Gastrocnemius medialis (tissue), 4 donors: ENCODE data around the gene FOXP3. TPM values are rescaled to one million over a fixed set of nuclear protein-coding genes. Genes with fewer than 3 reads are reported as not detected.

Source experiments
- ATAC-seq, 2 donors: fragments of 150-250 bp; one replicate each; pipeline ENCODE4 v1.9.1; 2016
- DNase-seq, 2 donors: peaks; one replicate each; pipeline ENCODE4 v3.0.0-alpha.2; 2019
- H3K27ac ChIP-seq, 4 donors: fragments of 200-600 bp; sonication (generic); 1 replicate in 1 of 4; 2 replicates in 3 of 4; pipeline ENCODE4 v1.5.1; 2016 to 2018; ENCODE audit warnings: mild to moderate bottlenecking in 2 of 4, moderate library complexity in 1 of 4
- H3K27me3 ChIP-seq, 3 donors: fragments of 200-600 bp; sonication (generic) in 2 of 3; 1 replicate in 1 of 3; 2 replicates in 2 of 3; pipeline versions ENCODE4 v1.5.1 to v1.6.0; 2016 to 2019; ENCODE audit warnings: mild to moderate bottlenecking in 1 of 3, moderate library complexity in 1 of 3
- H3K36me3 ChIP-seq, 2 donors: fragments of 200-600 bp; sonication (generic) in 1 of 2; one replicate each; pipeline ENCODE4 v1.5.1; 2017 to 2018
- H3K4me1 ChIP-seq, 2 donors: fragments of 200-600 bp; sonication (generic) in 1 of 2; one replicate each; pipeline ENCODE4 v1.5.1; 2016 to 2017; ENCODE audit warnings: mild to moderate bottlenecking in 2 of 2
- H3K4me3 ChIP-seq, 4 donors: fragments of 200-600 bp; sonication (generic) in 3 of 4; 1 replicate in 1 of 4; 2 replicates in 3 of 4; pipeline ENCODE4 v1.5.1; 2016 to 2019; ENCODE audit warnings: mild to moderate bottlenecking in 2 of 4
- H3K9me3 ChIP-seq, 3 donors: fragments of 200-600 bp; sonication (generic) in 2 of 3; 1 replicate in 1 of 3; 2 replicates in 2 of 3; pipeline ENCODE4 v1.5.1; 2016 to 2019
- CTCF ChIP-seq, 5 experiments: fragments of 450-650 bp in 3 of 5; fragments of 200-600 bp in 2 of 5; sonication (generic) in 2 of 5; IDR thresholded peaks in 4 of 5; conservative IDR thresholded peaks in 1 of 5; 1 replicate in 4 of 5; 2 replicates in 1 of 5; pipeline ENCODE4 v1.5.1; 2016 to 2019; ENCODE audit warnings: antibody characterized with exemption in 5 of 5, mild to moderate bottlenecking in 3 of 5, moderate library complexity in 3 of 5
- POLR2A ChIP-seq, 2 donors: fragments of 450-650 bp; IDR thresholded peaks; one replicate each; pipeline ENCODE4 v1.6.1; 2017; ENCODE audit warnings: antibody characterized with exemption in 2 of 2, mild to moderate bottlenecking in 2 of 2, moderate library complexity in 2 of 2
- in situ Hi-C, 4 donors: fragments of 200-750 bp; cut with MboI; loops; one replicate each; pipeline versions ENCODE4 v1.15.0 to v1.8.0; 2017; ENCODE audit warnings: low sequenced_read_pairs in 4 of 4
- intact Hi-C: fragments of 100-400 bp; cut with DNase I; formaldehyde crosslinking; loops from one replicate; pipeline ENCODE4 v1.15.1; 2023; ENCODE audit warnings: low total_unique reads
- total RNA-seq, 4 donors: library from RNA; depleted of rRNA; stranded (reverse); fragments of >200 nt; gene quantifications; one replicate each; pipeline versions ENCODE4 v1.1.0 to v1.2.3, GENCODE V29; 2016

FOXP3 gene
- total RNA-seq, 4 donors from 2014 or later = not detected

DNA sequence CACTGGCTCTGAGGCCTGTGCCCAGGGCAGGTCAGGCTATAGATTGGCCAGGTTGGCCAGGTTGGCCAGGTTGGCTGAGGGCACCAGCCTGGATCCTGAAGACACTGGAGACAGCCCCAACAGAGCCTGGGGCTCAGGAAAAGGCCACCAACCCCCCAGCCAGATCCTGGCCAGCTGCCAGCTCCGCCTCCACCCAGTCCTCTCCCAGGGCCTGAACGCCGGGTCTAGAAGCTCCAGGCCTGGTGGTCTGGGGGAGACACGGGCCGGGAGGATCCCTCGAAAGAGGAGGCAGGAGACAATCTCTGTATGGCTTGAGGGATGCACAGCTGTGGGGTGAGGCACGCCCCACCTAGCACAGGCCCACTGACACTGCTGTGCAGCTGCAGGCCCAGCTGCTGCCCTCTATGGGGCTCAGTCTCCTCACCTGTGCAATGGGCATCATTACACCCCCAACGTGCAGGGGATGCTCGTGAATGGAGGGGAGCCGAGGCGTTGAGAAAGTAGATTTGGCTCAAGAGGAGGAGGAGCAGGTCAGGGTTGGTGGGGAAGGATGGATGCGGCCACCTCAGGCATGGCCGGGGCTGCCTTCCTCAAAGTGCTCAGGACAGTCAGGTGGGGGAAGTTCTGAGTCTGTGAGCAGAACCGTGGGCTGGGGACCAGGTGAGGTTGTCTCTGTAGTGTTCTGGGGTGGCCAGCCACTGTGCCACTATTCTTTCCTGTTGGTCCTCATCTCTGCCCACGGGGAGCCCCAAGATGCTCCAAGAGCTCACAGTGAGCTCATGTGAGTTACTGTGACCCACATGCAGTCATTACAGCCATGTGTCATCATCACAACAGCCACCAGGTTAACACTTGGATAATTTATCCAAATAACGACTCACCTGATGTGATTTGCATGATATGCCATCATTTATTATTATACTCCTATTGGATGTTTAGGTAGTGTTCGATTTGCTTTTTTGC is 28.2 kb upstream of the FOXP3 start:
- Histone ChIP-seq H3K9me3 (no peaks in the 10 kb centered on the region), H3K36me3 (no peaks in the 10 kb centered on the region), H3K4me3 (no peak overlapping the region), H3K27me3 (no peaks in the 10 kb centered on the region), H3K4me1 (no peaks in the 10 kb centered on the region), H3K27ac (no peak overlapping the region)
- ATAC-seq (no peak), DNase-seq (no peak)
- TF ChIP-seq CTCF (IDR thresholded peaks at IDR 0.05 in 4 of 5, conservative IDR thresholded peaks at IDR 0.05 in 1 of 5) (no peak), POLR2A (IDR thresholded peaks at IDR 0.05) (no peak)
- intact Hi-C loops = loop anchor here (5.0 kb wide), 3 partner anchors 460 to 585 kb away; partner anchors contain the start of gene USP27X
- in situ Hi-C loops = no loop called here

- peak in 1 of 2 donors; percentile 28 for DNase-seq
- intact Hi-C loops = loop anchor here (5.0 kb wide), 3 partner anchors 461 to 586 kb away; partner anchors contain the start of gene USP27X
- Histone ChIP-seq H3K4me3 (no peak overlapping the region), H3K4me1 (no peaks in the 10 kb centered on the region), H3K27ac (no peak overlapping the region), H3K27me3 (no peaks in the 10 kb centered on the region), H3K36me3 (no peaks in the 10 kb centered on the region), H3K9me3 (no peaks in the 10 kb centered on the region)
- in situ Hi-C loops = no loop called here
- ATAC-seq = peak; percentile 50 to 61
- TF ChIP-seq POLR2A (IDR thresholded peaks at IDR 0.05) = no peak
- peak; percentile 16 to 62 (median 47) for TF ChIP-seq CTCF (IDR thresholded peaks at IDR 0.05 in 4 of 5, conservative IDR thresholded peaks at IDR 0.05 in 1 of 5)
These were observed 27.3 kb upstream of the FOXP3 start for GRCh38 chrX:49291615-49292337.

GRCh38 chrX:49290215-49290614 is 25.7 kb upstream of the FOXP3 start:
- Histone ChIP-seq H3K27ac (no peak overlapping the region), H3K9me3 (no peaks in the 10 kb centered on the region), H3K4me1 (no peaks in the 10 kb centered on the region), H3K27me3 (no peaks in the 10 kb centered on the region), H3K4me3 (no peak overlapping the region), H3K36me3 (peaks cover 0 to 11% of the 10 kb centered on the region in 2 donors)
- in situ Hi-C loops (no loop called here), intact Hi-C loops (loop anchor here (5.0 kb wide), 3 partner anchors 462 to 587 kb away; partner anchors contain the start of gene USP27X)
- ATAC-seq (no peak), DNase-seq (no peak)
- TF ChIP-seq POLR2A (IDR thresholded peaks at IDR 0.05) = no peak
- no peak for TF ChIP-seq CTCF (IDR thresholded peaks at IDR 0.05 in 4 of 5, conservative IDR thresholded peaks at IDR 0.05 in 1 of 5)

DNA sequence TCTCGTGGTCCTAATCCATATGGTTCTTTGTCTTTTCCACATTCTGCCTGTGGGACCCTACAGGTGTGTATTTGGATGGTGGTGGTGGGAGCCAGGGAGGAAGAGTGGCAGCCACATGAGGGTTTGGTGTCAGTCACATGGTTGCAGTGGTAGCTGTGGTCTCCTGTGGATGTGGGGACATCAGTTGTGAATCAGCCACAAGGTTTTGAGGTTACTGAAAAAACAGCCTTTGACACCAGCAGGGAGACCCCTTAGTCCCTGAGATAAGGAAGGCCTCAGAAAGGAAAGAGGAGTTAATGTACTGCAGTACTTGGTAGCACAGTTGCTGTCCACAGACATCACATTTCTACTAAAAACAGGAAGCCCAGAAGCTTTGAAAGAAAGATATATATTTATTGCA is 23.2 kb upstream of the FOXP3 start:
- Histone ChIP-seq H3K36me3 (peaks cover 0 to 11% of the 10 kb centered on the region in 2 donors), H3K4me3 (no peak overlapping the region), H3K9me3 (no peaks in the 10 kb centered on the region), H3K27ac (no peak overlapping the region), H3K27me3 (no peaks in the 10 kb centered on the region), H3K4me1 (no peaks in the 10 kb centered on the region)
- ATAC-seq (no peak), DNase-seq (no peak)
- TF ChIP-seq POLR2A (IDR thresholded peaks at IDR 0.05) (no peak), CTCF (IDR thresholded peaks at IDR 0.05 in 4 of 5, conservative IDR thresholded peaks at IDR 0.05 in 1 of 5) (no peak)
- intact Hi-C loops (no loop called here), in situ Hi-C loops (no loop called here)
